Measurements from ENCODE around the gene SH3BP1. TPM values are rescaled to one million over a fixed set of nuclear protein-coding genes. Genes with fewer than 3 reads are reported as not detected.

Gene SH3BP1
- total and polyA plus RNA-seq, 9 of the 15 experiments (the other 6 are each of a cell fraction or from before 2014, with no cell fraction given) = 0.10 to 36.2 (median 10.4) TPM

- BruUV-seq (replicated peaks) = no TSS peak
- peaks cover 61% of the 10 kb centered on the region; the same call in 2 of the 3 replicates for H3K36me3 ChIP-seq (ENCODE audit: control insufficient read depth, insufficient read depth, low read length)
- H3K9ac ChIP-seq (ENCODE audit: insufficient read depth in 1 of 2, low read depth in 2 of 2, low read length in 2 of 2) = no peak overlapping the region
- CTCF ChIA-PET (ENCODE audit: low intra/inter-chr PET ratio) = interaction anchor here (0.6 to 0.7 kb wide), 2 partner anchors 24 to 236 kb away, joined by 4 read pairs; no protein-coding TSS in a partner anchor
- FAIRE-seq (no peak), DNase-seq (ENCODE audit: extremely low read depth in 1 of 4, low spot score in 3 of 4) (no peak), ATAC-seq (no peak)
- no peak overlapping the region for H3K4me2 ChIP-seq (ENCODE audit: insufficient read depth, low read length)
- peaks cover 0 to 35% of the 10 kb centered on the region in 2 experiments; a peak in 3 of 5 replicates for H3K4me1 ChIP-seq (replicated peaks in 1 of 2; ENCODE audit: control insufficient read depth in 2 of 2, insufficient read depth in 2 of 2, low read length in 2 of 2)
- in situ Hi-C loops (cut with MboI) (no loop called here), intact Hi-C loops (cut with micrococcal nuclease) (no loop called here)
- no peaks in the 10 kb centered on the region for H3K79me2 ChIP-seq (ENCODE audit: control insufficient read depth, insufficient read depth, low read length)
- POLR2A ChIA-PET = interaction anchor here (0.5 kb wide), 1 partner anchor 61 kb away, joined by 3 read pairs; the partner anchor contains the start of gene NOL12
- TF ChIP-seq POLR2G (IDR thresholded peaks at IDR 0.05; ENCODE audit: low read depth, low read length) = peak; percentile 32; the same call in 1 of the 2 replicates
- no peak for TF ChIP-seq ELF1 (tag; IDR thresholded peaks at IDR 0.05)
- no peak for TF ChIP-seq SNAPC5 (CRISPR knock-in tag; IDR thresholded peaks at IDR 0.05)
- TF ChIP-seq RBFOX2 (IDR thresholded peaks at IDR 0.05; ENCODE audit: low read depth, low read length) = peak; percentile 19; the same call in 1 of the 2 replicates
- no peak for TF ChIP-seq E2F5 (CRISPR knock-in tag; IDR thresholded peaks at IDR 0.05)
- no peaks in the 10 kb centered on the region for H3K9me3 ChIP-seq (replicated peaks; ENCODE audit: control insufficient read depth, insufficient read depth, low read depth, low read length)
- H3K27me3 ChIP-seq (ENCODE audit: control insufficient read depth in 2 of 2, insufficient read depth in 2 of 2, low read length in 2 of 2) = no peaks in the 10 kb centered on the region
- 89% methylated on average over 4 of the region's 7 CpGs for WGBS (ENCODE audit: insufficient coverage, low coverage, missing lambda C conversion rate)
- no peaks in the 10 kb centered on the region for H3K9me1 ChIP-seq (ENCODE audit: control insufficient read depth, insufficient read depth, low read length)
- no peak overlapping the region for H3K27ac ChIP-seq (ENCODE audit: extremely low read depth, low read depth, low read length)
- no peaks in the 10 kb centered on the region for H4K20me1 ChIP-seq (replicated peaks; ENCODE audit: control insufficient read depth, insufficient read depth, low read length)
- H3K4me3 ChIP-seq = no peak overlapping the region
- H2AFZ ChIP-seq (ENCODE audit: low read depth, low read length) = no peak overlapping the region
Observed at GRCh38 chr22:37624876-37625275, 14.6 kb upstream of the SH3BP1 start.
